H1 (cell line): Measurements from ENCODE around the gene MTERF2. TPM values are rescaled to one million over a fixed set of nuclear protein-coding genes. Genes with fewer than 3 reads are reported as not detected.

Experiments used
- CTCF ChIA-PET: fragments of 300-600 bp; sonication (Branson Sonifier 250); formaldehyde crosslinking; loops from one replicate; lab custom pipeline; 2021; ENCODE audit not compliant: partially characterized antibody; lab: Charles Lee
- POLR2A ChIA-PET: fragments of 300-600 bp; sonication (Branson Sonifier 250); formaldehyde crosslinking; loops from one replicate; lab custom pipeline; 2021; ENCODE audit warnings: inconsistent platforms; ENCODE audit not compliant: partially characterized antibody; lab: Charles Lee
- DNase-seq, 2 experiments: peaks; one replicate each; pipeline versions ENCODE4 v3.0.0 to v3.0.0-alpha.2; 2010 to 2022; ENCODE audit warnings: low spot score in 2 of 2, low read depth in 1 of 2, mixed read lengths in 1 of 2
- FAIRE-seq: peaks from 2 replicates; lab custom pipeline; 2011; peaks lifted over from hg19 to GRCh38; lab: Jason Lieb, UNC
- H2AFZ ChIP-seq: 2 replicates; pipeline ENCODE4 v1.8.1; 2012; ENCODE audit warnings: low read length, inconsistent platforms
- H2AK5ac ChIP-seq: 2 replicates; pipeline ENCODE4 v1.6.1; 2013; ENCODE audit warnings: low read depth, low read length
- H2BK120ac ChIP-seq: replicated peaks from 2 replicates; pipeline ENCODE3; 2013; ENCODE audit warnings: low read depth, low read length, inconsistent platforms
- H2BK12ac ChIP-seq: 2 replicates; pipeline ENCODE4 v1.6.1; 2013; ENCODE audit warnings: low read depth, low read length
- H2BK15ac ChIP-seq: 2 replicates; pipeline ENCODE4 v1.6.1; 2013; ENCODE audit warnings: low read length
- H2BK20ac ChIP-seq: 2 replicates; pipeline ENCODE4 v1.6.1; 2013; ENCODE audit warnings: low read length
- H2BK5ac ChIP-seq: 2 replicates; pipeline ENCODE4 v1.6.1; 2013; ENCODE audit warnings: low read depth, low read length
- H3K14ac ChIP-seq: 2 replicates; pipeline ENCODE4 v1.6.1; 2013; ENCODE audit warnings: inconsistent platforms; ENCODE audit not compliant: insufficient read length
- H3K18ac ChIP-seq: 2 replicates; pipeline ENCODE4 v1.6.1; 2013; ENCODE audit warnings: low read length; ENCODE audit errors: extremely low read depth
- H3K23ac ChIP-seq: 2 replicates; pipeline ENCODE4 v1.6.1; 2013; ENCODE audit warnings: inconsistent platforms; ENCODE audit not compliant: insufficient read length
- H3K23me2 ChIP-seq: 2 replicates; pipeline ENCODE4 v1.6.1; 2013; ENCODE audit warnings: low read depth, low read length
- H3K27ac ChIP-seq: 2 replicates; pipeline ENCODE4 v1.6.1; 2011; ENCODE audit warnings: low read depth, low read length, inconsistent platforms
- H3K27me3 ChIP-seq, 4 experiments: replicated peaks in 1 of 4; 1 replicate in 1 of 4; 2 replicates in 3 of 4; pipeline versions ENCODE4 v1.6.1 to v1.8.1; 2011 to 2013; ENCODE audit warnings: low read length in 3 of 4, mild to moderate bottlenecking in 3 of 4, inconsistent platforms in 2 of 4, mixed read lengths in 2 of 4, moderate library complexity in 1 of 4; ENCODE audit not compliant: control insufficient read depth in 3 of 4, insufficient read depth in 3 of 4; ENCODE audit errors: extremely low read depth in 1 of 4
- H3K36me3 ChIP-seq, 4 experiments: 2 replicates each; pipeline versions ENCODE4 v1.6.1 to v1.8.1; 2011 to 2013; ENCODE audit warnings: mild to moderate bottlenecking in 4 of 4, low read length in 3 of 4, moderate library complexity in 2 of 4, control low read depth in 1 of 4, inconsistent platforms in 1 of 4; ENCODE audit not compliant: insufficient read depth in 4 of 4, control insufficient read depth in 2 of 4
- H3K4ac ChIP-seq: replicated peaks from 2 replicates; pipeline ENCODE3; 2013; ENCODE audit warnings: low read length, low read depth, mixed read lengths, inconsistent platforms; ENCODE audit not compliant: insufficient read length
- H3K4me1 ChIP-seq, 4 experiments: replicated peaks in 1 of 4; 1 replicate in 1 of 4; 2 replicates in 3 of 4; pipeline versions ENCODE4 v1.6.1 to v1.8.1; 2011 to 2013; ENCODE audit warnings: low read length in 3 of 4, inconsistent platforms in 2 of 4, mixed read lengths in 1 of 4; ENCODE audit not compliant: insufficient read depth in 4 of 4, control insufficient read depth in 3 of 4
- H3K4me2 ChIP-seq, 2 experiments: 2 replicates each; pipeline versions ENCODE4 v1.6.1 to v1.8.1; 2011 to 2013; ENCODE audit warnings: low read depth in 2 of 2, low read length in 2 of 2, control low read depth in 1 of 2, inconsistent platforms in 1 of 2, mild to moderate bottlenecking in 1 of 2; ENCODE audit not compliant: insufficient read depth in 1 of 2
- H3K4me3 ChIP-seq, 4 experiments: fragments of 200-600, 300-600 bp in 1 of 4; sonication (generic), shearing (Covaris generic), sonication (Bioruptor Twin) in 1 of 4; 2 replicates each; pipeline versions ENCODE4 v1.5.1 to v1.8.1; 2011 to 2016; ENCODE audit warnings: low read length in 4 of 4, low read depth in 3 of 4, control low read depth in 2 of 4, inconsistent platforms in 2 of 4, mild to moderate bottlenecking in 2 of 4, mixed read lengths in 1 of 4, moderate library complexity in 1 of 4; ENCODE audit not compliant: insufficient read depth in 2 of 4; ENCODE audit errors: extremely low read depth in 1 of 4
- H3K56ac ChIP-seq: replicated peaks from 2 replicates; pipeline ENCODE3; 2013; ENCODE audit warnings: low read depth, mild to moderate bottlenecking, mixed read lengths, low read length, inconsistent platforms; ENCODE audit not compliant: insufficient read length
- H3K79me1 ChIP-seq: 2 replicates; pipeline ENCODE4 v1.6.1; 2013; ENCODE audit warnings: low read depth, low read length, control low read depth
- H3K79me2 ChIP-seq, 2 experiments: 2 replicates each; pipeline versions ENCODE4 v1.6.1 to v1.8.1; 2012 to 2013; ENCODE audit warnings: low read length in 2 of 2, mild to moderate bottlenecking in 2 of 2, inconsistent platforms in 1 of 2; ENCODE audit not compliant: insufficient read depth in 2 of 2, control insufficient read depth in 1 of 2
- H3K9ac ChIP-seq, 4 experiments: replicated peaks in 1 of 4; 1 replicate in 1 of 4; 2 replicates in 3 of 4; pipeline versions ENCODE4 v1.6.1 to v1.8.1; 2011 to 2013; ENCODE audit warnings: low read depth in 3 of 4, low read length in 3 of 4, control low read depth in 2 of 4, mild to moderate bottlenecking in 2 of 4, moderate library complexity in 2 of 4, inconsistent platforms in 1 of 4; ENCODE audit errors: extremely low read depth in 1 of 4
- H3K9me3 ChIP-seq, 2 experiments: 2 replicates each; pipeline versions ENCODE4 v1.6.1 to v1.8.1; 2012 to 2013; ENCODE audit warnings: mild to moderate bottlenecking in 2 of 2, moderate library complexity in 2 of 2, control low read depth in 1 of 2, inconsistent platforms in 1 of 2, low read depth in 1 of 2, low read length in 1 of 2, mixed read lengths in 1 of 2; ENCODE audit not compliant: insufficient read depth in 2 of 2
- H4K20me1 ChIP-seq, 2 experiments: replicated peaks in 1 of 2; 2 replicates each; pipeline versions ENCODE3 to v1.8.1; 2011 to 2013; ENCODE audit warnings: inconsistent platforms in 2 of 2, low read length in 2 of 2, mild to moderate bottlenecking in 1 of 2; ENCODE audit not compliant: insufficient read depth in 2 of 2, control insufficient read depth in 1 of 2
- H4K5ac ChIP-seq: 2 replicates; pipeline ENCODE4 v1.6.1; 2013; ENCODE audit warnings: low read length, low read depth, mixed read lengths, inconsistent platforms; ENCODE audit not compliant: insufficient read length
- H4K8ac ChIP-seq: 2 replicates; pipeline ENCODE4 v1.8.0; 2013; ENCODE audit warnings: mild to moderate bottlenecking, moderate library complexity, low read length, inconsistent platforms; ENCODE audit not compliant: insufficient read depth; ENCODE audit errors: extremely low read depth
- H4K91ac ChIP-seq: replicated peaks from 2 replicates; pipeline ENCODE3; 2013; ENCODE audit warnings: low read length, mixed read lengths, inconsistent platforms; ENCODE audit not compliant: insufficient read length
- BACH1 ChIP-seq: IDR thresholded peaks from 2 replicates; pipeline ENCODE4 v1.6.1; 2012; ENCODE audit warnings: low read length, improper control_type of control experiment
- CHD1 ChIP-seq: IDR thresholded peaks from 2 replicates; pipeline ENCODE4 v1.6.1; 2012; ENCODE audit warnings: low read depth, low read length, improper control_type of control experiment
- CHD2 ChIP-seq: IDR thresholded peaks from 2 replicates; pipeline ENCODE4 v1.6.1; 2012; ENCODE audit warnings: low read length, improper control_type of control experiment
- EZH2 ChIP-seq: fragments of 200-600 bp; sonication (generic); IDR thresholded peaks from 2 replicates; pipeline ENCODE4 v1.7.1; 2012; ENCODE audit warnings: low read depth, mild to moderate bottlenecking, moderate library complexity, low read length, inconsistent platforms; ENCODE audit not compliant: severe bottlenecking
- MAFK ChIP-seq: IDR thresholded peaks from 2 replicates; pipeline ENCODE4 v1.6.1; 2012; ENCODE audit warnings: low read depth, mild to moderate bottlenecking, improper control_type of control experiment, low read length
- NRF1 ChIP-seq: IDR thresholded peaks from 2 replicates; pipeline ENCODE4 v1.6.1; 2011; ENCODE audit warnings: mild to moderate bottlenecking, low read depth, low read length, improper control_type of control experiment
- RBBP5 ChIP-seq: IDR thresholded peaks from 2 replicates; pipeline ENCODE4 v1.7.1; 2012; ENCODE audit warnings: low read depth, mild to moderate bottlenecking, inconsistent platforms, low read length, moderate library complexity, borderline replicate concordance
- SAP30 ChIP-seq: fragments of 300-600 bp; sonication (generic); IDR thresholded peaks from 2 replicates; pipeline ENCODE4 v1.7.1; 2012; ENCODE audit warnings: low read length, moderate library complexity, mild to moderate bottlenecking, inconsistent platforms; ENCODE audit not compliant: insufficient read depth, insufficient replicate concordance
- SIRT6 ChIP-seq: IDR thresholded peaks from one replicate; pipeline ENCODE4 v1.7.1; 2012; ENCODE audit warnings: low read length, inconsistent platforms
- WGBS, 2 experiments: shearing (Covaris generic) in 1 of 2; methylation state at CpG; one replicate each; pipeline versions ENCODE4 v1.1.6 to v1.1.7; 2013 to 2015; ENCODE audit warnings: low lambda C conversion rate in 2 of 2, mixed read lengths in 2 of 2, inconsistent platforms in 1 of 2, low coverage in 1 of 2, missing lambda C conversion rate in 1 of 2; ENCODE audit not compliant: insufficient replicate concordance in 2 of 2, insufficient coverage in 1 of 2, insufficient read length in 1 of 2; ENCODE audit errors: extremely low coverage in 1 of 2, missing lambda C conversion rate in 1 of 2; 5-methylcytosine and 5-hydroxymethylcytosine counted together
- polyA plus RNA-seq, 7 experiments: library from polyadenylated mRNA; depleted of rRNA in 3 of 7; stranded (reverse) in 5 of 7; unstranded in 2 of 7; fragments of >200 nt in 5 of 7; fragments of 200-250 nt in 2 of 7; gene quantifications; 1 replicate in 5 of 7; 2 replicates in 1 of 7; 4 replicates in 1 of 7; pipeline versions ENCODE4 v1.2.1 to v1.2.3, GENCODE V29; 2011 to 2013; ENCODE audit warnings: missing spikeins in 2 of 7, mixed read lengths in 2 of 7
- total RNA-seq: library from RNA; stranded (reverse); fragmentation: NEBNext Ultra II Directional; extraction: Animal tissue kit (Norgen Biotek cat#: 25700); gene quantifications from 2 replicates; pipeline ENCODE4 v1.2.1, GENCODE V29; 2021
- TF ChIP-seq, protein P1 (sequence below): IDR thresholded peaks from 2 replicates; pipeline ENCODE4 v1.6.1; 2012; ENCODE audit warnings: inconsistent platforms
- TF ChIP-seq, protein P2 (sequence below): IDR thresholded peaks from 2 replicates; pipeline ENCODE4 v1.6.1; 2011; ENCODE audit warnings: low read depth, mild to moderate bottlenecking, low read length; ENCODE audit not compliant: insufficient read depth

MTERF2 gene
- total and polyA plus RNA-seq, 2 of the 8 experiments (the other 6 are each of a cell fraction or from before 2014, with no cell fraction given), result 2.8 to 7.1 TPM

DNA sequence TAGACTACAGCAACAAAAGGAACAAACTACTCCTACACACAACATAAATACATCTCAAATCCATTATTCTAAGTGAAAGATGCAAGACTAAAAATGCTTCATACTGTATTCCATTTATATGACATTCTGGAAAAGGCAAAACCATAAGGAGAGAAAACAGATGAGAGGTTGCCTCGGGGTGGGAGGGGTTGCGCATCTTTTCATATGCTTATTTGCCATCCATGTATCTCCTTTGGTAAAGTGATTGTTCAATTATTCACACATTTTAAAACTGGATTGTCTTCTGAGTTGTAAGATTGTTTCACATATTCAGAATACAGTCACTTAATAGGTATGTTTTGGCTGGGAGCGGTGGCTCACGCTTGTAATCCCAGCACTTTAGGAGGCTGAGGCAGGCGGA, 36.4 kb downstream of the MTERF2 start:
- ChIA-PET POLR2A (interaction anchor here (0.7 kb wide), 1 partner anchor 189 kb away, joined by 3 read pairs; no protein-coding TSS in a partner anchor), CTCF (no interaction called here)
- Histone ChIP-seq H3K18ac (no peak overlapping the region), H3K27me3 (peaks cover 0 to 12% (median 8%) of the 10 kb centered on the region in 4 experiments; a peak in 6 of 7 replicates), H3K4me1 (0 out of 7 replicates have a peak, but pooled peaks cover 0 to 3% (median 0%) of the 10 kb centered on the region in 4 experiments), H3K4ac (no peak overlapping the region), H2BK5ac (no peak overlapping the region), H3K9me3 (peaks cover 12 to 14% of the 10 kb centered on the region in 2 experiments; a peak in 3 of 4 replicates), H3K79me2 (no peaks in the 10 kb centered on the region), H3K27ac (no peak overlapping the region), H2BK120ac (no peak overlapping the region), H3K23ac (no peak overlapping the region), H2BK15ac (no peak overlapping the region), H3K79me1 (no peaks in the 10 kb centered on the region), H4K5ac (no peak overlapping the region), H2BK20ac (no peak overlapping the region), H4K91ac (no peak overlapping the region), H2AFZ (no peak overlapping the region), H3K36me3 (no peaks in the 10 kb centered on the region; a peak in 1 of 8 replicates), H3K56ac (no peak overlapping the region), H2AK5ac (no peak overlapping the region), H4K20me1 (peaks cover 0 to 2% of the 10 kb centered on the region in 2 experiments), H3K23me2 (peaks cover 3% of the 10 kb centered on the region; the same call in 1 of the 2 replicates), H4K8ac (no peak overlapping the region), H3K14ac (no peak overlapping the region), H3K4me2 (no peak overlapping the region), H3K4me3 (no peak overlapping the region), H2BK12ac (no peak overlapping the region), H3K9ac (no peak overlapping the region)
- DNase-seq (no peak), FAIRE-seq (no peak)
- TF ChIP-seq RBBP5 (no peak), BACH1 (no peak), EZH2 (no peak), CHD2 (no peak), NRF1 (no peak), CHD1 (no peak), MAFK (no peak), SIRT6 (no peak), SAP30 (no peak)
- TF ChIP-seq, protein P1, sequence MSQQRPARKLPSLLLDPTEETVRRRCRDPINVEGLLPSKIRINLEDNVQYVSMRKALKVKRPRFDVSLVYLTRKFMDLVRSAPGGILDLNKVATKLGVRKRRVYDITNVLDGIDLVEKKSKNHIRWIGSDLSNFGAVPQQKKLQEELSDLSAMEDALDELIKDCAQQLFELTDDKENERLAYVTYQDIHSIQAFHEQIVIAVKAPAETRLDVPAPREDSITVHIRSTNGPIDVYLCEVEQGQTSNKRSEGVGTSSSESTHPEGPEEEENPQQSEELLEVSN, result no peak
- TF ChIP-seq, protein P2, sequence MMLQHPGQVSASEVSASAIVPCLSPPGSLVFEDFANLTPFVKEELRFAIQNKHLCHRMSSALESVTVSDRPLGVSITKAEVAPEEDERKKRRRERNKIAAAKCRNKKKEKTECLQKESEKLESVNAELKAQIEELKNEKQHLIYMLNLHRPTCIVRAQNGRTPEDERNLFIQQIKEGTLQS, result no peak
- WGBS, 2 experiments, result 88% methylated on average over 5 of the region's 5 CpGs; no CpG with 5 or more reads in 1 of the 2 experiments
